Measurements from ENCODE around the gene KDM4C.
A peak's percentile ranks its signal among the peaks of the same experiment; 100 is the strongest.
"Not testable (repeated sequence)": the region's sequence is repeated elsewhere in the genome, so short reads cannot be mapped to it uniquely, and the experiment has no call there.

Gene KDM4C

DNA sequence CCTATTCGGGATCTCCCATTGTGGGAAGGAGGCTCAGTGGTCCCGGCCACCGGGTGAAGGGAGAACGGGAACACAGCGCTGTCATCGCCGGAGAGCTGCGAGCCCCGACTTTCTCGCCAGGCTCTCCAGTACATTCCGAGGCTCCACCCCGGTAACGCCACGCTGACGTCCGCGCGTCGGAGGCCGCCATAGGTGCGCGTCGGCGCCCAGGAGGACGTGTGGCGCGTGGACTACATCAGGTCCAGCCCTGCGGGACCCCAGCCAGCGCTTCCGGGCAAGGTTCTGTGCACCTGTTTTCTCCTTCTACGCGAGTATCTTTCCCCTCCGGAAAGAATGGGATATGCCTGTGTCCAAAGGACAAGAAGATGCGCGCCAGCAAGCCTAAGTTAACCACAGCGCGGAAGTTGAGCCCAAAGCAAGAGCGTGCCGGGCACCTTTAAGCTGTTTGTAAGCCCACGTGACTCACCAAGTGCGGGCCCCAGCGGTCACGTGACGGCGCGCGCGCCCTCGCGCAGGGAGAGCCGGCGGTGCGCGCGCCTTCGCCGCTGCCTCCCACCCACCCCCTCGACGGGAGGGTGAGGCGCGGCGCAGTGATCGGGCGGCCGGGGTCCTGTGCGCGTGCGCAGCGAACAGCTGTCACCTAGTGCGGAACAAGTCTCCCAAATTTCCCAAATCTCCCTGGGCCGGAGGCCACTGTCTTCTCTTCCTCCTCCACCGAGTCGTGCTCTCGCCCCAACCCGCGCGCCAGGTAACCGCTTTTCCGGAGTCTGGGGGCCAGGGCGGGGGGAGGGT lies at the start of gene KDM4C:
TSS of gene KDM4C (plus strand) at position 518 of the 792 bp plus-strand sequence. CDS start 35,016 bp downstream, outside the sequence.
- peak; percentile 91 for DNase-seq

DNA sequence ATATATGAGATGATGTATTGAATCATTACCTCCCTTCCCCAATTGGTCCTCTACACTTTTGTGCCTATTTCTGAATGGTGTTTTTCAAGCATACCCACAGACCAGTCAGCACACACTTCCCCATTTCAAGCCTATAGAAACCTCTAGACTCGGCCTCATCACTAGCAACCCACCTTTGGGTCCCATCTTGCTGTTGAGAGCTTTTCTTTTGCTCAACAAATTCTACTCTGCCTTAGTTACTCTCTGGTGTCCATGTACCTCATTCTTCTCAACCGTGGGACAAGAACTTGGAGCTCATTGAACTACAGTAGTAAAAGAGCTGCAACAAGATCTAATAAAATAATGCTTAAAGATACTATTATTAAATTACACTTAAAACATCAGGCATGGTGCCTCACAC lies 49.0 kb upstream of the KDM4C start:
- no peak for DNase-seq

DNA sequence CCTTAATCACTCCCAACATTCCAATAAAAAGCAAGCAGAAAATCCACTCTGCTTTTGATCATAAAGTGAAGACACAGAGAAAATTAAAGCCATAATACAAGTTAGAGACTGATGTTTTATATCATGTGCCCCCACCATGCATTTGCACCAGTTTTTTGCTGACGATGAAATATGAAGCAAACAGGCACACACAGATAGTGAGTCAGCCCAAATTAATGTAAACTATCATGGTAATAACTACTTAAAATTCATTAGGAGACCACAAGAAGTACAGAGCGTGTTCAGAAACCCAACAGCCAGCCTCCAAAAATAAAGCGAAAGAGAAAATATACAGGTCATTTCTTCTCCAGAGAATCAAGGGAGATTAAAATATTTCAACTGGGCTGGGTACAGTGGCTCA lies 46.4 kb upstream of the KDM4C start:
- DNase-seq: no peak

DNA sequence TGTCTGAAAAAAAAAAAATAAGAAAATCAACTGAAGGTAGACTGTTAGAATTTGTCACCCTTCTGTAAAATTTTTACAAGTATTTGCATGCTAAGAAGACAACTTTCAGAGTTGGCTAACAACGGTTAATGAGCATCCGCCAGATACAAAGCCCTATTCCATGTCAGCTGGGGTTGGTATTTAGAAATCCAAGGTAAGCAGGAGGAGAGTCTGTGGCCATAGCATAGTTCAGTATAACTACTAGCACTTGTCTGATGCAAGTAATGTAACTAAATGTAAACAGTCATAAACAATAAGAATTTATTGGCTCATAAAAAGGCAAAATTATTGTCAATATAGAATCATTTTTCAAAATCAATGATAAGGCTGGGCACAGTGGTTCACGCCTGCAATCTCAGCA lies 45.7 kb upstream of the KDM4C start:
- no peak for DNase-seq

GRCh38 chr9:6714176-6714575 lies 43.6 kb upstream of the KDM4C start:
- no peak for DNase-seq

DNA sequence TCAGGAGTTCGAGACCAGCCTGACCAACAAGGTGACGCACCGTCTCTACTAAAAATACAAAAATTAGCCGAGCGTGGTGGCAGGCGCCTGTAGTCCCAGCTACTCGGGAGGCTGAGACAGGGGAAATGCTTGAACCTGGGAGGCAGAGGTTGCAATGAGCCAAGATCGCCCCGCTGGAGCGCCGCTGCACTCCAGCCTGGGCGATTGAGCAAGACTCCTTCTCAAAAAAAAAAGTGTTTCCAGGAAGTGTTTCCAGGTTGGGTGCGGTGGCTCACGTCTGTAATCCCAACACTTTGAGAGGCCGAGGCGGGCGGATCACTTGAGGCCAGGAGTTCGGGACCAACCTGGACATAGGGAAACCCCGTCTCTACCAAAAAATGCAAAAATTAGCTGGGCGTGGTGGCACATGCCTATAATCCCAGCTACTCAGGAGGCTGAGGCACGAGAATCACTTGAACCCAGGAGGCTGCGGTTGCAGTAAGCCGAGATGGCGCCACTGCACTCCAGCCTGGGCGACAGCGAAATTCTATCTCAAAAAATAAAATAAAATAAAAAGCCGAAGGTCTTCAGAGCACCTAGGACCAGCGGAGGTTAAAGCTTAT lies 42.5 kb upstream of the KDM4C start:
- DNase-seq: not testable (repeated sequence)

DNA sequence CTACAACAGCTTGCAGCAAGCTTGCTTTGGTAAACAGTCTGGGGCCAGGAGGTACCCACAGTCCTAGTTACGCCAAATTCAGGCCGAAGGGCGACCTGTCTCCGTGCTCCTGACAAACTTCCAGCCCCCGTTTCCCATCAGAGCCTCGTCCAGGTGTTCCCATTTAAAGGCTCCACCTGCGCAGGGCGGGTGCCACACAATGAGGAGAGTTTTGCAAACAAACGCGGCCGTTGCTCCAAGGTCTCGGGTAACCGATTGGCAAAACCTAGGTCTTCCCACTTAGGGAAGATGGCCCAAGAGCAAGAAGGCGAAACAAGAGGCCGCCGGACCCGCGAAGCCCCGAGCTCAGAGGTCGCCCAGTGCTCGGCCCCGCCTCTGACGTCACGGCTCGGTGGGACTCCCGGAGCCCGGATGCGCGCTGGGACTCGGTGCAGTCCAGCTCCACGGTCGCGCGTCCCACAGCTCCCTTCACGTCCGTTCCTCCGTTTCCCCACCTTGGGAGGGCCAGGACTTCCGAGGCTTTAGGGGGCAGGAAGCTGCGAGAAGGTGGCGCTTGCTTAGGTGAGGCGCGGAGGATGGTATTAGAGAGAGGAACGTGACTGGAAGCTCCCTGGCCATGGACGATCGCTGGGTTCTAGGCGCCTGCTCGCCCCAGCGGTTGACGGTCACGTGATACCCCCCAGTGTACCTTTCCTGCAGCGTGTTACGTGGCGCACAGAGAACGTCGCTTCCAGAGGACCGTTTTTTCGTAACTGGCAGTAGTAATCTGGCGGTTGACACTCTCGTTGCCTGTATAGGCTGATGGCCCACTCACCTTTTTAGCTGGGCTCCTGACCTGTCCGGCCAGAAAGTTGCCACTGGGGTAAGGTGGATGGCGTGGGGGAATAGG lies 41.8 kb upstream of the KDM4C start:
- peak; percentile 54 for DNase-seq

GRCh38 chr9:6716766-6717165 lies 41.0 kb upstream of the KDM4C start:
- no peak for DNase-seq

DNA sequence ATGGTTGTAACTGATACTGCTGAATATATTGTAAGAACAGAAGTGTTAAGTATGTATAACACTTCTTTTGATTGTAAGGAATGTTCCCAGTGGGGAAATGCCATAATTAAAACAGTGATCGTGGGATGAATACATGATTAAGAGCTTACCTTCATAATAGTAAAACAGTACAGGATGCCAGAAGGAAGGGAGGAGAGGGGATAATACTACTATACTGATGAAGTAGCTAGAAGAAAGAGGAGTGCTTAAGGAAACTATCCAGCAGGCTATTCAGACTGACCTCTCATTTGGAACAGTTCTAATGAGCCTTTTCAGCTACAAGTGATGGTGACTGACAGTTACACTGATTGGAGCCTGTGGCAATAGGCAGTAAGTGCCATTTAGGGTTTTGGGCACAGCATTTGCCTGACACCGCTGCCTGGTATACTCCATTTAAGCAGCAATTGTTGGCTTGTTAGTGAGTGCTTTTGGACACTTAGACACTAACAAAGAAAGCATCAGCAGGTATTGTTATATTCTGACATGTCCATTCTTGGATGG lies 33.8 kb upstream of the KDM4C start:
- DNase-seq: no peak

GRCh38 chr9:6733257-6733656 lies 24.5 kb upstream of the KDM4C start:
- DNase-seq: no peak

- DNase-seq: no peak
These were observed 23.9 kb upstream of the KDM4C start for GRCh38 chr9:6733831-6734230.

- DNase-seq: no peak
These were observed 22.4 kb upstream of the KDM4C start for GRCh38 chr9:6735422-6735821.

DNA sequence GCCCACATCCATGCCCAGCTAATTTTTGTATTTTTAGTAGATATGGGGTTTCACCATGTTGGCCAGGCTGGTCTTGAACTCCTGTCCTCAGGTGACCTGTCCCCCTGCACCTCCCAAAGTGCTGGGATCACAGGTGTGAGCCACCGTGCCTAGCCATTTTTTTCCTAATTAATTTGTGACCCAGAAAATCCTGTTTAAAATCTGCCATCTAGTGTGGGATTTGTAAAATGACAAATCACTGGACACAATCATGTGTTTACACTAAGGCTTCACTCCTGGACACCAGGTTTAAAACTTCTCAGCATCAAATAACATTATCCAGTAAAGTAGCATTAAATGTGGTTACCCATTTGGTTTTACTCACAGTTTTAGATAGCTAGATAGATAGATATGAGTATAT lies 18.6 kb upstream of the KDM4C start:
- DNase-seq: no peak

DNA sequence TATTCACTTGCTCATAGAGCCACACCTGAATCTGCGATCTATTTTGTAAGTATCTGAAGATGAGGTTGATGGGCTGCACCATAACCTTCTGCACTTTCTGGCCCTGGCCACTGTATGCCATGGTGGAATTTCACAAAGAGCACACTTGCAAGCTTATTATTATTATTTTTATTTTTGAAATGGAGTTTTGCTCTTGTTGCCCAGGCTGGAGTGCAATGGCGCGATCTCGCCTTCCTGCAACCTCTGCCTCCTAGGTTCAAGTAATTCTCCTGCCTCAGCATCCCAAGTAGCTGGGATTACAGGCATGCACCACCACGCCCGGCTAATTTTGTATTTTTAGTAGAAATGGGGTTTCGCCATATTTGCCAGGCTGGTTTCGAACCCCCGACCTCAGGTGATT lies 8.9 kb upstream of the KDM4C start:
- DNase-seq: not testable (repeated sequence)

DNA sequence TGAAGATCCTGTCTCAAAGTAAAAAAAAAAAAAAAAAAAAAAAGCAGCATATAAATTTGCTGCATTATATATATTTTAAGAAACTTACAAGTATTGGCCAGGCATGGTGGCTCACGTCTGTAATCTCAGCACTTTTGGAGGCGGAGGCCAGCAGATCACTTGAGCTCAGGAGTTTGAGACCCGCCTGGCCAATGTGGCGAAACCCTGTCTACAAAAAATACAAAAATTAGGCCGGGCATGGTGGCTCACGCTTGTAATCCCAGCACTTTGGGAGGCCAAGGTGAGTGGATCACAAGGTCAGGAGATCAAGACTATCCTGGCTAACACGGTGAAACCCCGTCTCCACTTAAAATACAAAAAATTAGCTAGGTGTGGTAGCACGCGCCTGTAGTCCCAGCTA lies 2.9 kb upstream of the KDM4C start:
- not testable (repeated sequence) for DNase-seq

GRCh38 chr9:6757132-6757455 lies 679 bp upstream of the KDM4C start:
- peak; percentile 59 for DNase-seq

GRCh38 chr9:6758248-6758497 lies 400 bp downstream of the KDM4C start:
- DNase-seq: no peak

DNA sequence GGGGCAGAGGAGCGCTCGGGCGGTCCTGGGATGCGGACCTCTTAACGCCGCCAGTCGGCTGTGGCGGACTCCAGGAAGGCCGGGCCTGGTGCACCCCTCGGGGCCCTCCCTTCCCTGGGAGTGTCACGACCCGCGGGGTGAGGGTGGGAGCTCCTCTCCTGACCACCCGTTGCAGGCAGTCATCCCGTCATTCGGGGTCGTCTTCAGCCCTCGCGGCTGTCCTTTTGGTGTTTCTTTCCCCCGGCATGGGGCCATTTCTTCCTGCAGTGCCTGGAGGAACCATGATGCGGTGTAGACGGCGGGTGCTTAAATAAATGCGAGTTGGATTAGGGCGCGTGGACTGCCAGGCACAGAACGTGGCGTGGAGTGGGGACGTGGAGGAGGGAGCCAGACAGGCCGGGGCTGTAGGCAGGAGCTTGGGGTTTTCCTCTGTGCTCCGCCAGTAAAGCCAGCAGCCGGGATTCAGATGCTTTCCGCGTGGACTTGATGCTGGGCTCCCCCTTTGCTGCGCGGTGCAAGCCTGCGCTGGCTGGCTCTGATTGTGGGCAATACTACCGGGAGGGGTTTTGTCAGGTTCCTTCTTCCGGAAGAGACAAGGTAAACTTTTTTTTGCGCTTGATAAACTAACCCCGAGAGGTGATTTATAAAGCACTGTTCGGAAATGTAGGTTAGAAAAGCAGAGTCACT lies 868 bp downstream of the KDM4C start:
- DNase-seq: peak; percentile 46

DNA sequence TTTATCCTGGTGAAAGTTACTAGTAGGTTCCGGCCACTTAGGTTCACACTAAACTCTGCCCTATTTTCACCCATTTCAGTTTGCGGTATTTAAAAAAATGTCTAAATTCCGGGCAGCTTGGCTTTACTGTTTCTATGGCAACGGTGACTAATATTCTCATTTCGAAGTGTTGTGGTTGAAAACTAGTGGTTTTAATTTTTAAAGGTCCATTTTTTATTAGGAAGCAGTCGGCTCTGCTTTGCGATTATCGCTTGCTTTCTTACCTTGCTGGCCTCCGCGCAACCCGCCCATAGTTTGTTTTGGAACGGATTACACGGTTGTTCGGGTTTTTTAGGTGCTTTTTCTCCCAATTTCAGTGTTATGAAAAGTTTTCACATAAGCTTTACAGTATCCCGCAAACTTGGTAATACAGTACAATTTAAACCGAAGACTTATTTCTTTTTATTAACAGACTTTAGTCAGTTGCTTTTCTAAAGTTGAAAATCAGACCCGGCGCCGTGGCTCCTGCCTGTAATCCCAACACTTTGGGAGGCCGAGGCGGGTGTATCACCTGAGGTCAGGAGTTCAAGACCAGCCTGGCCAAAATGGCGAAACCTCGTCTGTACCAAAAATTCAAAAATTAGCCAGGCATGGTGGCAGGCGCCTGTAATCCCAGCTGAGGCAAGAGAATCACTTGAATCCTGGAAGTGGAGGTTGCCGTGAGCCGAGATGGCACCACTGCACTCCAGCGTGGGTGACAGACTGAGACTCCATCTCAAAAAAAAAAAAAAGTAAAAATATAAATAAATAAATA lies 1.6 kb downstream of the KDM4C start:
- peak; percentile 11 for DNase-seq

- DNase-seq: no peak
These were observed 3.5 kb downstream of the KDM4C start for GRCh38 chr9:6761306-6761705.

- no peak for DNase-seq
These were observed 5.5 kb downstream of the KDM4C start for GRCh38 chr9:6763244-6763643.

GRCh38 chr9:6764011-6764410 lies 6.2 kb downstream of the KDM4C start:
- no peak for DNase-seq

Data from activated gamma-delta T cell treated with Interleukin-2 at 50 U/mL for 16 hours (primary cell).